Neural cell (in vitro differentiated cells): ENCODE results near the gene DCTN4. TPM values are rescaled to one million over a fixed set of nuclear protein-coding genes. Genes with fewer than 3 reads are reported as not detected.

ENCODE experiments used
- H2AFZ ChIP-seq: fragments of 200-600, 300-800 bp; sonication (generic), shearing (Covaris generic); 2 replicates; pipeline ENCODE4 v1.6.0; 2014; ENCODE audit warnings: low read depth, mild to moderate bottlenecking, antibody characterized with exemption, low read length, moderate library complexity
- H3F3A ChIP-seq: fragments of 200-600 bp; shearing (Covaris generic); 2 replicates; pipeline ENCODE4 v1.6.1; 2016; ENCODE audit warnings: mild to moderate bottlenecking, moderate library complexity, mixed read lengths, antibody characterized with exemption, low read length; ENCODE audit not compliant: insufficient read depth, poor library complexity, severe bottlenecking
- H3K27ac ChIP-seq: fragments of 200-600, 300-800 bp; sonication (generic), shearing (Covaris generic); 2 replicates; pipeline ENCODE4 v1.5.1; 2014; ENCODE audit warnings: mild to moderate bottlenecking, low read length, moderate library complexity
- H3K27me3 ChIP-seq: fragments of 300-800, 200-600 bp; sonication (generic), shearing (Covaris generic); 2 replicates; pipeline ENCODE4 v1.6.0; 2014; ENCODE audit warnings: mild to moderate bottlenecking, low read depth, low read length, moderate library complexity; ENCODE audit not compliant: insufficient read depth
- H3K36me3 ChIP-seq: fragments of 300-800, 200-600 bp; sonication (generic), shearing (Covaris generic); 2 replicates; pipeline ENCODE4 v1.5.1; 2014; ENCODE audit warnings: mild to moderate bottlenecking, antibody characterized with exemption, low read length, moderate library complexity; ENCODE audit not compliant: insufficient read depth
- H3K4me2 ChIP-seq: fragments of 300-800, 200-600 bp; sonication (generic), shearing (Covaris generic); 2 replicates; pipeline ENCODE4 v1.6.0; 2014; ENCODE audit warnings: mild to moderate bottlenecking, low read length
- H3K4me3 ChIP-seq: fragments of 300-800, 200-600 bp; sonication (generic), shearing (Covaris generic); 2 replicates; pipeline ENCODE4 v1.5.1; 2014; ENCODE audit warnings: mild to moderate bottlenecking, low read length, moderate library complexity
- H3K79me2 ChIP-seq: fragments of 200-600 bp; shearing (Covaris generic); replicated peaks from 2 replicates; pipeline ENCODE4 v1.6.0; 2014; ENCODE audit warnings: mild to moderate bottlenecking, low read length, moderate library complexity; ENCODE audit not compliant: insufficient read depth
- H3K9ac ChIP-seq: fragments of 300-800, 200-600 bp; sonication (generic), shearing (Covaris generic); 2 replicates; pipeline ENCODE4 v1.6.1; 2016; ENCODE audit warnings: mild to moderate bottlenecking, low read length, mixed read lengths
- H3K9me2 ChIP-seq: fragments of 200-600 bp; shearing (Covaris generic); 2 replicates; pipeline ENCODE4 v1.6.1; 2016; ENCODE audit warnings: mild to moderate bottlenecking, low read length, mixed read lengths; ENCODE audit not compliant: insufficient read depth
- H3K9me3 ChIP-seq: fragments of 200-600, 300-800 bp; sonication (generic), shearing (Covaris generic); 2 replicates; pipeline ENCODE4 v1.6.1; 2016; ENCODE audit warnings: mild to moderate bottlenecking, mixed run types, low read length, moderate library complexity, mixed read lengths
- H4K20me1 ChIP-seq: fragments of 200-600 bp; shearing (Covaris generic); 2 replicates; pipeline ENCODE4 v1.6.1; 2016; ENCODE audit warnings: mild to moderate bottlenecking, mixed run types; ENCODE audit not compliant: insufficient read depth
- EP300 ChIP-seq: fragments of 450-650 bp; conservative IDR thresholded peaks from 2 replicates; pipeline ENCODE4 v1.6.1; 2014; ENCODE audit warnings: antibody characterized with exemption, mild to moderate bottlenecking, moderate library complexity; ENCODE audit not compliant: poor library complexity, severe bottlenecking
- EZH2 ChIP-seq: fragments of 200-600, 300-800 bp; shearing (Covaris generic), sonication (generic); IDR thresholded peaks from 2 replicates; pipeline ENCODE4 v1.6.1; 2014; ENCODE audit warnings: antibody characterized with exemption, low read length, borderline replicate concordance, mild to moderate bottlenecking; ENCODE audit not compliant: insufficient read depth, poor library complexity, severe bottlenecking
- MXI1 ChIP-seq: fragments of 450-650 bp; conservative IDR thresholded peaks from 2 replicates; pipeline ENCODE4 v1.6.1; 2014; ENCODE audit warnings: antibody characterized with exemption, mild to moderate bottlenecking; ENCODE audit not compliant: poor library complexity, severe bottlenecking
- POLR2AphosphoS5 ChIP-seq: IDR thresholded peaks from 2 replicates; pipeline ENCODE4 v1.6.1; 2012
- RAD21 ChIP-seq: fragments of 450-650 bp; conservative IDR thresholded peaks from 2 replicates; pipeline ENCODE4 v1.6.1; 2014; ENCODE audit warnings: antibody characterized with exemption, mild to moderate bottlenecking, moderate library complexity
- REST ChIP-seq: IDR thresholded peaks from 2 replicates; pipeline ENCODE4 v1.6.1; 2012; ENCODE audit warnings: borderline replicate concordance
- SMC3 ChIP-seq: fragments of 450-650 bp; conservative IDR thresholded peaks from 2 replicates; pipeline ENCODE4 v1.6.1; 2014; ENCODE audit warnings: antibody characterized with exemption, mild to moderate bottlenecking, moderate library complexity; ENCODE audit not compliant: poor library complexity
- TAF1 ChIP-seq: IDR thresholded peaks from 2 replicates; pipeline ENCODE4 v1.6.1; 2012; ENCODE audit warnings: low read depth
- polyA plus RNA-seq: library from polyadenylated mRNA; depleted of rRNA; stranded (reverse); fragments of >200 nt; gene quantifications from 2 replicates; pipeline ENCODE4 v1.2.3, GENCODE V29; 2014
- TF ChIP-seq, protein P1 (sequence below): fragments of 450-650 bp; IDR thresholded peaks from 2 replicates; pipeline ENCODE4 v1.5.1; 2014; ENCODE audit warnings: antibody characterized with exemption, mild to moderate bottlenecking, moderate library complexity; ENCODE audit not compliant: poor library complexity, severe bottlenecking

Gene DCTN4
- polyA plus RNA-seq, 1 donor from 2014 or later: 117 TPM

DNA sequence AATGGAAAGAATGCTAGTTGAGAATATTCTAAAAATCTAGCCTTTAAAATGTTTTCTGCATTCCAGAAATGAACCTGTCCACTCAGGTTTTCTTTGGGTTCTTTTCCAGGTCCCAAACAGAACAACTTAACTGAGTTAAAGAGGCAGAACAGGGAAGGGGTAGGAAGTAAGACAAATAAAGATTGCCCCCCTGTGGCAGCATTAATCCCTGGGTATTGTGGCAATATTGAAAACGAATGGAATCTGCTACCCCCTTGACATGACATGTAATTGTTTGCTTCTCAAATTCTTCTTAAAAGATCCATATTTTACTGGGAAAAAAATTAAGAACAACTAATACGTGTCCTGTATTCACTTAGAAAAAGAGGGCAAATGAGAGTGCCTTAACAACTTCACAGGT, 48.7 kb downstream of the DCTN4 start:
- H3K79me2 ChIP-seq: no peaks in the 10 kb centered on the region
- no peaks in the 10 kb centered on the region for H3K36me3 ChIP-seq
- no peaks in the 10 kb centered on the region for H3F3A ChIP-seq
- H3K4me3 ChIP-seq: no peak overlapping the region
- no peaks in the 10 kb centered on the region for H3K27me3 ChIP-seq
- H3K9me2 ChIP-seq: no peaks in the 10 kb centered on the region
- TF ChIP-seq, protein P1, sequence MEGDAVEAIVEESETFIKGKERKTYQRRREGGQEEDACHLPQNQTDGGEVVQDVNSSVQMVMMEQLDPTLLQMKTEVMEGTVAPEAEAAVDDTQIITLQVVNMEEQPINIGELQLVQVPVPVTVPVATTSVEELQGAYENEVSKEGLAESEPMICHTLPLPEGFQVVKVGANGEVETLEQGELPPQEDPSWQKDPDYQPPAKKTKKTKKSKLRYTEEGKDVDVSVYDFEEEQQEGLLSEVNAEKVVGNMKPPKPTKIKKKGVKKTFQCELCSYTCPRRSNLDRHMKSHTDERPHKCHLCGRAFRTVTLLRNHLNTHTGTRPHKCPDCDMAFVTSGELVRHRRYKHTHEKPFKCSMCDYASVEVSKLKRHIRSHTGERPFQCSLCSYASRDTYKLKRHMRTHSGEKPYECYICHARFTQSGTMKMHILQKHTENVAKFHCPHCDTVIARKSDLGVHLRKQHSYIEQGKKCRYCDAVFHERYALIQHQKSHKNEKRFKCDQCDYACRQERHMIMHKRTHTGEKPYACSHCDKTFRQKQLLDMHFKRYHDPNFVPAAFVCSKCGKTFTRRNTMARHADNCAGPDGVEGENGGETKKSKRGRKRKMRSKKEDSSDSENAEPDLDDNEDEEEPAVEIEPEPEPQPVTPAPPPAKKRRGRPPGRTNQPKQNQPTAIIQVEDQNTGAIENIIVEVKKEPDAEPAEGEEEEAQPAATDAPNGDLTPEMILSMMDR: peak; percentile 21
- TF ChIP-seq EP300 (no peak), REST (no peak), MXI1 (no peak), POLR2AphosphoS5 (no peak), SMC3 (peak; percentile 26), RAD21 (no peak)
- H2AFZ ChIP-seq: no peak overlapping the region
- H3K4me2 ChIP-seq: no peak overlapping the region
- H3K27ac ChIP-seq: no peak overlapping the region
- H3K9ac ChIP-seq: no peak overlapping the region
- no peaks in the 10 kb centered on the region for H3K9me3 ChIP-seq
- no peaks in the 10 kb centered on the region for H4K20me1 ChIP-seq

GRCh38 chr5:150706776-150707390, 51.9 kb downstream of the DCTN4 start:
- Histone ChIP-seq H3K9ac (no peak overlapping the region), H3K9me2 (no peaks in the 10 kb centered on the region), H3K36me3 (no peaks in the 10 kb centered on the region), H3K27ac (no peak overlapping the region), H3K79me2 (no peaks in the 10 kb centered on the region), H3F3A (no peaks in the 10 kb centered on the region), H2AFZ (no peak overlapping the region), H3K4me3 (no peak overlapping the region), H3K4me2 (no peak overlapping the region), H3K27me3 (no peaks in the 10 kb centered on the region), H3K9me3 (no peaks in the 10 kb centered on the region), H4K20me1 (no peaks in the 10 kb centered on the region)
- TF ChIP-seq SMC3 (no peak), POLR2AphosphoS5 (no peak), MXI1 (no peak)

- no peaks in the 10 kb centered on the region for H4K20me1 ChIP-seq
- no peak overlapping the region for H3K4me2 ChIP-seq
- H3K9me2 ChIP-seq: no peaks in the 10 kb centered on the region
- no peaks in the 10 kb centered on the region for H3F3A ChIP-seq
- peaks cover 17% of the 10 kb centered on the region for H3K79me2 ChIP-seq
- H3K27me3 ChIP-seq: no peaks in the 10 kb centered on the region
- no peaks in the 10 kb centered on the region for H3K36me3 ChIP-seq
- H3K4me3 ChIP-seq: no peak overlapping the region
- no peaks in the 10 kb centered on the region for H3K9me3 ChIP-seq
- no peak overlapping the region for H3K27ac ChIP-seq
- no peak overlapping the region for H3K9ac ChIP-seq
- no peak overlapping the region for H2AFZ ChIP-seq
- TF ChIP-seq RAD21 (no peak), SMC3 (no peak), MXI1 (no peak), POLR2AphosphoS5 (no peak), TAF1 (no peak), EZH2 (no peak), REST (no peak), EP300 (no peak)
- TF ChIP-seq, protein P1: no peak
These were observed 55.1 kb downstream of the DCTN4 start for GRCh38 chr5:150703762-150704161.
